Stimulated activated CD4-positive, alpha-beta T cell treated with anti-CD3 and anti-CD28 coated beads, Interleukin-15, amount 100 ng/mL, for 1 hour (primary cell): ENCODE measurements around the gene ACOX1.

Experiments
- DNase-seq, 2 donors: peaks; one replicate each; pipeline ENCODE4 v3.0.0-alpha.2; 2020; ENCODE audit warnings: low read depth in 1 of 2, low spot score in 1 of 2

Gene ACOX1

DNA sequence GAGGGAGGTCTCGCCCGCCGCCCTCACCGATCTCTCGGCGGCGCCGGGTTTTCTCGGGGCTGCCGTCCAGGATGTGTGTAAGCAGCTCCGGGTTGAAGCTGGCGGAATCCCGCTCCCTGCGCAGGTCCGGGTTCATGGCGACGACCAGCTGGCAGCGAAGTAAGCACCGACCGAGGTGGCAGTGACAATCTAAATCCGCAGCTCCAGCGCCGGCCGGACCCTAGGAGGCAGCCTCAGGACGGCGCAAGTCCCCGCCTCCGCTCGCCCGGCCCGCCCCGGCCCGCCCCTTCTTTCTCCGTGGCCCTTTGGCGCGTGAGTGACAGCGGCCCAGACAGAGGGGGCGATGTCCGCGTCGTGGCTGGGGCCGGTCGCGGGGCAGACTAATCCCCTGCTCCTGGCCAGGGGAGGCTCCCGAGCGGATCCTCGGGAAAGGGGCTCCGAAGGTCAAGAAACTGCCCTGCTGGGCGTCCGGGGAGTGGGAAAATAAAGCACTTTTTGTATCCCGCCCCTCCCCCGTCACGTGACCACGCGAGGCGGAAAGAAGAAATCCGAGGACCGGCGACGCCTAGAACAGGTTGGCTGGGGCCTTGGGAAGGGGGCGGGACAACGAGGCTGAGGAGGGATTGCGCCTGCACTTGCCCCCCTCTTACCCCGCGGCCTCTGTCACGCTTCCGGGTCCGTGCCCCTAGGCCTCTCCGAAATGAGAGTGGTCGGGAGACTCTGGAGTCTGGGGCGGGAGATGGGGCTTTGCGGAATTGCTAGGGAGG is at the start of gene ACOX1, which contains the start of gene TEN1:
Gene ACOX1, minus strand, starts transcription at position 229 of the 767 bp plus-strand sequence. Its CDS starts 93 bp downstream, at position 136.
Gene TEN1, plus strand, starts transcription at position 303 of the 767 bp plus-strand sequence. CDS start 6,953 bp downstream, outside the sequence.
- DNase-seq, result peak; percentile 89 to 91

DNA sequence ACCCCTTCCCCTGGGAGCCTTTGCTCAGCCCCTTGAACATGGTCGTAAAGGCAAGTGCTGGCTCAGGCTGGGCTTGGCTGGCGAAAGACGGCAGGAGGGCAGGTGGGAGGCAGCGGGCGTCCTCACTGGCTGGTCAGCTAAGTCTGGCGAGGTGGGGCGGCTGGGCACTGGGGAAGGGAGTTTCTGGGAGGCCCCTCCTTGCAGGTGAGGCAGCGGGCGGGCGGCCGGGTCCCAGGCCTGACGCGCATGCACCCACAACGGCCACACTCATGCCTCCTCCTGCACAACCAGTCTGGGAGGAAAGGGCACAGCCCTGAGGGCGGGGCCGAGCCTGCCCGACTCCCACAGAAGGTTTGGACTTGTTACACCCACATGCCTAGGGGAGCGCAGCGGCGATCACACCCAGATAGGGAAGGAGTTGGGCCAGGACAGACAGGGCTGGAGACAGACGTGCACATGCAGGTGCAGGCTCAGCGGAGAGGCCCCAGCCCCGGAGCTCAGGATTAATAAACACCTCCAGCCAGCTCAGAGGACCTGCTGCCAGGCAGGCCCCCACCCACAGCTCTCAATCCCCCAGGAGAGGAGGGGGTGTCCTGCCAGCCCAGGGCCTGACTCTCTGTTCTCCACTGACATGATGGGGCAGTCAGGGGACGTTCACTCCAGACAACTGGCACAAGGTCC is 48.3 kb upstream of the ACOX1 start, which contains the start of gene EVPL:
Gene EVPL, minus strand, starts transcription at position 148 of the 681 bp plus-strand sequence. Its CDS starts 108 bp downstream, at position 40.
- no peak for DNase-seq

DNA sequence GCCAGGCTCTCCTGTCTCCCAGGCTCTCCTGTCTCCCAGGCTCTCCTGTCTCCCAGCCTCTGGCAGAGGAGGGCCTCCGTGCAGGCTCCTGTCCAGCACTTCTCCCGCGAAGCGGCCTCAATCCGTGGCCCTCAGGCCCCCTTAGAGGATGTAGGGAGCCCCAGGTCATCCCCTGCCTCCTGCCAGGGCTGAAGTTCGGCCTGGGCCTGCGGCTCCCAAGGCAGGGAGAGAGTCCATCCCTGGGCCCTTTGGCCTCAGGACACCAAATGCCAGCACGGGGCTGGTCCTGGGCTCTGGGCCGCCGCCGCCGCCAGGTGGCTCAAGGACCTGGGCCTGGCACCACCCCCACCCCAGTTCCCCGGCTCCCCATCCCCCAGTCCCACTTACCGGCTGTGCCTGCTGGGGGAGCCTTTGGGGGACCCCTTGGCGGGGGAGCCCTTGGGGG is 47.8 kb upstream of the ACOX1 start:
- DNase-seq, result no peak

DNA sequence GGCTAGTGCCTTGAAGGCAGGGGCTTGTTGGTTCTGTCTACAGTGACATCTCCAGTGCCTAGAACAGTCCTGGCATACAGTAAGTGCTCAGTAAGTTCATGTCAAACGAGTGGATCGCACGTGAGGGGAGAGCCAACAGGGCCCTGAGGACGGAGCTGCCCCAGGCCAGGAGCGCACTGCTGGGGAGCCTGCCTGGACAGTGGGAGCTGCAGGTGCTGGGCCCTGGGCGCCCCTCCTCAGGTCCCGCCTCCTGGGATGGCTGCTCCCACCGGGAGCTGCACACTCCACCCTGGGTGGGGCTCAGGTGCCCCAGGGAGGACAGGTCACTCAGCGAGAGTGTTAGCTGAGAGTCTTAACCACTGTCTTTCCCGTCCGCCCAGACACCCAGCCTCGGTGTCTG is 46.3 kb upstream of the ACOX1 start:
- DNase-seq, result no peak

DNA sequence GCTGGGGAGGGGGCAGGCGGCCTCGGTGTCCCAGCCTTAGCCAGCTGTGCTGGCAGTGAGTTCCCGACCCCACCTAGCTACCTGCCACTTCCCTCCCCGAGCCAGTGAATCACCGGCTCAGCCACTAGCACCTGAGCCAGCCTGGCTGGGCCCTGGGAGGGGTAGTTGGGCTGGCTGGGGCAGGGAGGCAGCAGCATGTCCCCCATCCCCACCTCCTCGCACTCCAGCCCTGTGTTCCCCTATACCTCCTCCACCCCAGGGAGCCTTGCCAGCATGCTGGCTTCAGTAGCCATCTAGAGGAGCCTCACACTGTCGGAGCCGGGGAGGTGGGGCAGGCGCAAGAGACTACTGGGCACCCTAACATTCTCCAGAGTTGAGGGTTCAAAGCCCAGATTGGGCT is 45.4 kb upstream of the ACOX1 start:
- no peak for DNase-seq

DNA sequence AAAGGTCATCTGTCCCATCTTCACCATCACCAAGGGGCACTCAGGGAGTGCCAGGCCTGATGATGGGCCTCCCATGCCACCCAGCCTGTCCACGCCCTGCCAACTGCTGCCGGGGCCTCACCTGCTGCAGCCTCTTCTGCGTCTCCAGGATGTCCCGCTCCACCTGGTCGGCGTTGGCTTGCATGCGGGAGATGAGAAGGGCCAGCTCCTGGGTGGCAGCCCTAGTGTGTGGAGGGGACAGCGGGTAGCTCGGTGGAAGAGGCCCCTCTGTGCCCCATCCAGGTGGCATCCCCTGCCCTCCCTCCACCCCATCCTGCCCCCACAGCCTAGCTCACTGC is 44.9 kb upstream of the ACOX1 start:
- no peak for DNase-seq

GRCh38 chr17:76022973-76023899 is 44.3 kb upstream of the ACOX1 start:
- DNase-seq, result no peak

- no peak for DNase-seq
Measured at GRCh38 chr17:76022285-76022684, 43.3 kb upstream of the ACOX1 start.

GRCh38 chr17:76019833-76020467 is 41.0 kb upstream of the ACOX1 start:
- DNase-seq, result no peak

- no peak for DNase-seq
Measured at GRCh38 chr17:76018801-76019200, 39.8 kb upstream of the ACOX1 start.

DNA sequence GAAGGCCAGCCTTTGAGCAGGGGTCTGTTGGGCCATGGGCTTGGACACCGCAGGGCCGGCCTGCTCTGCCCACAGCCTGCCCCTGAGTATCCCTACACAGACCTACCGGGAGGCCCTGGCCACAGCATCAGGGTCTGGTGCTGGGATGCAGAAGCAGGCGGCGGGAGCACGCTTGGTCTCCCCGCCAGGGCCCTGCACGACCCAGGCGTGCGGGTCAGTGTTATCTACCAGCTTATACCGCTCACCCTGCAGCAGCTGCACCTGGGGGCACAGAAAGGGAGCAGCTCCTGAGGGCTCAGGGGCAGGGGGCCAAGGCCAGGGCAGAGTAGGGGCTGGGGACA is 39.3 kb upstream of the ACOX1 start:
- no peak for DNase-seq

DNA sequence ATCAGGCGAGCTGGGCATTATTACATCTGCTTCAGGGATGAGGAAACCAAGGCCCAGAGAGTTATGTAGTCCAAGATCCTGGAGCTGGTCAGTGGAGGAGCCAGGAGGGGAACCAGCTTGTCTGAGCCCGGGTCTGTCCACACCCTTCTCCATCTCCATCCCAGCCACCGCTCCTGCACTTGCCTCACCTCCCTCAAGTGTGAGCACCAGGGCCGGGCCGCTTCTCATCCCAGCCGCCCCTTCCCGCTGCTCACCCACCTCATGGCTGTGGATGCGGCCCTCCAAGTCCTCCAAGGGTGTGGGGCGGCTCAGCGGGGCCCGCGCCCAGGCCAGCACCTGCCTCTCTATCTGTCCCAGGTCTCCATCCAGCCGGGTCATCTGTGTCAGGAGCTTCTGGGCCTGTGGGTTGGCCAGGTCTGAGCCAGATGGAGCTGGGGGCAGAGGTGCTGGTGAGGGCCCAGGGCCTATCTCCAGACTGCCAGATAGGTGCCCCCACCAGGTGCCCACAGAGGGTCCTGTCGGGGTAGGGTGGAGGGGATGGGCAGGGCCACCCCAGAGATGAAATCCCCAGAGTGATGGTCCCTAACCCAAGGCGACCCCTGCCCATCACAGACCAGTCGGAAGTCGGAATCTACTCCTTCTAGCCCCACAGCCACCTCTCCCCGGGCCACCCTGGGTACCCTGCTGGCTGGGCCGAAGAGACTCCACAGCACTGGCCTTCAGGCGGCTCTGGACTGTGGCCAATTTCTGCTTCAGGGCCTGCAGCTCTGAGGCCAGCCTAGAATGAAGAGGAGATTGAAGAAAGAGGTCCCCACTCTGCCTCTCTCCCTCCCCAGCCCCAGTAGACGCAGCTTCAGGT is 38.7 kb upstream of the ACOX1 start:
- no peak for DNase-seq

DNA sequence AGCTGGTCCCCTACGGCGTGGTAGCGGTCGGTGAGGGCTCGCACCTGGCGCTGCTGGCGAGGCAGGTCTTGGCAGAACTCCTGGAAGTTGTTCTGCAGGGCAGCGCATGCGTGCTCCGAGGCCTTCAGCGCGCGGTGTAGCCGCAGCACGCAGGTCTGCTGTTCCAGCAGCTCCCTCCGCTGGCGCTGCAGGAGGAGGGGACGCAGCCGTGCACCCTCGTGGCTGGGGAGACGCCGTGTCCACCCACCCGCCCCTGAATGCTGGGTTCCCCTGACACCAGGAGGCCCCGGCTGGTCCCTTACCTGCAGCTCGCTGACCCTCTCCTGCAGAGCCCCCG is 35.9 kb upstream of the ACOX1 start:
- no peak for DNase-seq

GRCh38 chr17:76014100-76014924 is 35.3 kb upstream of the ACOX1 start:
- peak; percentile 48 to 60 for DNase-seq

DNA sequence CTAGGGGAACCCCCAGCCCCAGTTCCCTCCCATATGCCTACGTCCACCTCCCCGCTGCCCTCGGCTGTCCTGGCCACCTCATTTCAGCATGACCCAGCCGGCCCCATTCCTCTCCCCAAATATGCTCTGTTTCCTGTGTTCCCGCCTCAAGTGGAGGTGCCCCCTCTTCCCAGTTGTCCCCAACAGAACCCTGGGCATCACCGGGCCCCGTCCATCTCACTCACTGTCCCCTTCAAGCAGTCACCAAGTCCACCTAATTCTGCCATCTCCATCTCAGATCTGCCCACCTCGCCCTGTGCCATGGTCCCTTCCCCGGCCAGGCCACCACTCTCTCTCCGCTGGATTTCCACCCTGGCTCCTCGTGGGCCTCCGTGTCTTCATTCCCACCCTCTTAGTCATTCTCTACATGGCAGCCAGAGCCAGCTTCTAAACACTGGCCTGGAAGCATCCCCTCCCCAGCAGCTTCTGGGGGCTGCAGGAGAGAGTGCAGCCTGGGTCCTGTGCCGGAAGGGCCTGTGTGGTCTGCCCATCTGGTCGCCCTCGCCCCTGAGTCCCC is 34.5 kb upstream of the ACOX1 start:
- DNase-seq, result no peak

- DNase-seq, result no peak
Measured at GRCh38 chr17:76011951-76012350, 33.0 kb upstream of the ACOX1 start.

DNA sequence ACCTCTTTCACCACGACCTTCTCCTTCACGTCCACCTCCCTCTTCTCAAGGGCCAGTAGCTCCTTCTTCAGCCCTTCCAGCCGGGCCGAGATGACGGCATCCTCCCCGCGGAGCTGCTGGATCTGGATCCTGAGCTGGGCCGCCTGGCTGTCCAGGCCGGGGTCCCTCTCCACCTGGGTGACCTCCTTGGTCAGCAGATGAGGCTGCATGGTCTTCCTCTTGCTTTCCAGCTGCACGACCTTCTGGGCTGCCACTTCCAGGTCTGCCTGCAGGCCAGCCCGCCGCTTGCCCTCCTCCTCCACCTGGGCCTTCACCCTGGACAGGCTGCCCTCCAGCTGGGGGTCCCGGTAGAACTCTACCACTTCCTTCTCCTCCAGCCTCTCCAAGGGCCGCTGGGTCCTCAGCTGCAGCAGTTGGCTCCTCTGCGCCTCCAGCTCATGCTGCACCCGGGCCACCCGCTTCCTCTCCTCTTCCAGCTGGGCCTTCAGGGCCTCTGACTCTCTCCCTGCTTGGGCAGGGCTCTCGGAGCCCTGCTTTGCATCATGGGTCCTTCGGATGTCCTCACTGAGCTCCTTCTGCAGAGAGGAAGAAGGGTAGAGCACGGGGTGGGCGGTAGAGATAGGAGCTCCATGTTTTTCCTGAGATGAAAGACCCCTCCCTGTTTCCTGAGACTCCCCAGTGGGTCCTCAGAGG is 31.1 kb upstream of the ACOX1 start:
- DNase-seq, result no peak

- no peak for DNase-seq
Measured at GRCh38 chr17:76009447-76009846, 30.5 kb upstream of the ACOX1 start.
